HG02588 (cell line): ENCODE results near the gene TMEM121.
A peak's percentile ranks its signal among the peaks of the same experiment; 100 is the strongest.

Source experiments
- ATAC-seq: cut with Tn5 transposase; IDR thresholded peaks from one replicate; pipeline ENCODE4 v1.9.1; 2021; ENCODE audit warnings: mild to moderate bottlenecking, moderate library complexity; ENCODE audit not compliant: unreplicated experiment

The TMEM121 gene

GRCh38 chr14:105486974-105487448 is 39.4 kb upstream of the TMEM121 start:
- ATAC-seq: no peak

GRCh38 chr14:105487449-105487985 is 38.9 kb upstream of the TMEM121 start:
- no peak for ATAC-seq

DNA sequence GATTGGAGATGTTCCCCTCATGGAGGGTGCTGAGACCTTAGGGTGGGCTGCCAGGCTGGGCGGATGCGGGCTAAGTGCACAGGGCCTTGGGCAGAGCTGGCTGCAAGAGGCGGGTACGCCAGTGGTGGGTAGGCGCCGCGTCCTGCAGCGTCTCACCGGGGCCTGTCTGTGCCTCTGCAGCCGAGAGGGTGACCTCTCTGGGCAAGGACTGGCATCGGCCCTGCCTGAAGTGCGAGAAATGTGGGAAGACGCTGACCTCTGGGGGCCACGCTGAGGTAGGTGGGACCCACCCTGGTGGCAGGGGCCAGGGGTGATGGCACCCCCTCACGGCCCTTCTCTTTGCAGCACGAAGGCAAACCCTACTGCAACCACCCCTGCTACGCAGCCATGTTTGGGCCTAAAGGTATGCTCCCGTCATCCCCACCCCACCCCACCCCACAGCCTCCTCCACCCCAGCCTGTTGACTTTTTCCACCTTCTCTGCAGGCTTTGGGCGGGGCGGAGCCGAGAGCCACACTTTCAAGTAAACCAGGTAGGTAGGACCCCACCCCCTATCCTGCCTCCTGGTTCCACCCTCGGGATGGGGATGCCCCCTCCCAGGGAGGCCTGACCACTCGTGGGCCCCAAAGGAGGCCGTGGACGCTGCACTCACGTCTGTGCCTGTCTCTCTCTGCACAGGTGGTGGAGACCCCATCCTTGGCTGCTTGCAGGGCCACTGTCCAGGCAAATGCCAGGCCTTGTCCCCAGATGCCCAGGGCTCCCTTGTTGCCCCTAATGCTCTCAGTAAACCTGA is 38.2 kb upstream of the TMEM121 start:
- no peak for ATAC-seq

DNA sequence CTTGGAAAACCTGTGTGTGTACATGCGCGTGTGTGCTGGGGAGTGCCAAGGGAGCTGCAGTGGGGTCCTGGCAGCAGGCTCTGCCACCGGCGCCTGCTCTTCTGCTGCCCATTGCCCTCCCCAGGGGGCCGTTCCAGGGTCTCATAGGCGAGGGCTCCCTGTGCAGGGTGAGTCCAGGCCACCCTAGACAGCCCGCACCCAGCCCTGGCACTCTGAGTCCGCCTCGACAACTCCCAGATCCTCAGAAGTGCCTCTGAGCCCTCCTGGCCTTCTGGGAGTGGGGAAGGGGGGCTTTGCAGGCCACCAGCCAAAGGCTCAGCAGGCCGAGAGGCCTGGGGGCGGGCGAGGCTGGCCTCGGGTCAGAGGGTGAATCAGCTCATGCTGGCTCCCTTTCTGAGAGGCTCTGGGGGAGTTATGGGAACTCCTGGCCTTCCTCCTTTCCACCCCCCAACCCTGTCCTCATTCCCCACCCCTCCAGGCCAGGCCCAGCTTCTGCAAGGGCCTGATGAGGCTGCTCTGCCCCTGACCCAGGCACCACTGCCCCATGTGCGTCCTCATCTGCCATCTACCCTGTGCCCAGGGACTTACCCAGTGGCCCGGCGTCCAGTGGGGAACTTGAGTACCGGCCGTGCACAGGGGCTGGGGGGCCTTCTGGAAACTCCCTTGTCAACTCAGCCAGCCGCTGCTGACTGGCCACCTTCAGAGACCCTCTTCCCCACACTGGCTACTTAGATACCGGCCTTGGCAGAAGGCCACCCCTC is 37.4 kb upstream of the TMEM121 start:
- ATAC-seq: no peak

GRCh38 chr14:105489542-105490266 is 36.7 kb upstream of the TMEM121 start:
- ATAC-seq: no peak

DNA sequence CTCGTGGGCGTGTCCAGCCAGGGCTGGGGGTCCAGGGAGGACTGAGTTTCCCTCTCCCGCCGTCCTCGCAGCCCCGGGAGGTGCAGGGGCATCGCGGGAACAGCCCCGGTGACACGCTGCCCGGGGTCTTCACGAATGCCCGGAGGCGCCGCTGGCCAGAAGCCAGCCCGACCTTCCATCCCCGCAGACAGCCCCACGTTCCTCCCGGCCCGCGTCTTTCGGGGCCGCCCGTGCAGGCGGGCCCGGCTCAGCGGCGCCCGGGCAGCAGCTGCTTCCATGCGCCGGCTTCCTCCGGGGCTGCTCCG is 36.2 kb upstream of the TMEM121 start:
- ATAC-seq: peak; percentile 0

GRCh38 chr14:105490572-105491365 is 35.6 kb upstream of the TMEM121 start, which contains the start of gene TEDC1:
TSS of gene TEDC1 (plus strand) at chr14:105491246. CDS start at chr14:105491376, 130 bp downstream.
- peak; percentile 55 for ATAC-seq

DNA sequence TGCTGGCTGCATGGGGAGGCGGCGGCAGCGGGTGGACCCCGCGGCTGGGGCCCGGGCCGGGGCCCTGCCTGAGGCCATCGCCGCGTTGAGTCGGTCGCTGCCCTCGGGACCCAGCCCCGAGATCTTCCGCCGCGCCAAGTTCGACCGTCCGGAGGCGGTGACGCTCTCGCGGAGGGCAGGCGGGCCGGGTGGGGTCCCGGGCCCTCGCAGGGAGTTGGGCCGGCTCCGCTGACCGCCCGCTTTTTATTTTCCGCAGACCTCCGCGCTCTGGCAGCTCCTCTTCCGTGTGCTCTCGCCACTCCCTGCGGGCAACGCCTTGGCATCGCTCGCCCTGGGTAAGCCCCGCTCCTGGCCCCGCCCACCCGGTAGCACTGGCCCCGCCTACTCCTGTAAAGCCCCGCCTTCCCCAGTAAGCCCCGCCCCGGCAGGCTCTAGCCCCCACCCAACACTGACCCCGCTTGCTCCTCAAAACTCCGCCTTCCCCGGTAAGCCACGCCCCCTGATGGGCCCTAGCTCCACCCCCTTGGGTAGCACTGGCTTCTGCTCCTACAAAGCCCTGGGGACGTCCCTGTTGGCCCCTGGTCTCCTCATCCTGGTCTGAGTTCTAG is 34.9 kb upstream of the TMEM121 start:
- ATAC-seq: no peak

GRCh38 chr14:105492031-105492970 is 34.1 kb upstream of the TMEM121 start:
- no peak for ATAC-seq

- ATAC-seq: no peak
Observed at GRCh38 chr14:105492971-105493871, 33.2 kb upstream of the TMEM121 start.

- no peak for ATAC-seq
Observed at GRCh38 chr14:105493921-105494605, 32.3 kb upstream of the TMEM121 start.

DNA sequence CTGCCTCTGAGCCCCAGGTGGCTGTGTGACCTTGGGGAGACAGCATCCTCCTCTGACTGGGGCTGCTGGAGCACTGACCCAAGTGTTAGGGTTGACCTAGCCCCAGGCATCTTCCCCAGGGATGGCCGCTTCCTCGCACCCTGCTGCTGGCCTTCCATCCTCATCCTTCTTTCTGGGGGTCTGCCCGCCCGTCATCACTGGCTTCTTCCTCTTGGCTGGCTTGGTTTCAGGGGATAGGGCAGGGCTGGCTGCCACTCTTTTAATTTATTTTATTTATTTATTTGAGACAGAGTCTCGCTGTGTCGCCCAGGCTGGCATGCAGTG is 31.8 kb upstream of the TMEM121 start:
- no peak for ATAC-seq

GRCh38 chr14:105495101-105495989 is 31.0 kb upstream of the TMEM121 start:
- no peak for ATAC-seq

- ATAC-seq: no peak
Observed at GRCh38 chr14:105495990-105496830, 30.2 kb upstream of the TMEM121 start.

- no peak for ATAC-seq
Observed at GRCh38 chr14:105496831-105497591, 29.4 kb upstream of the TMEM121 start.
